Measurements from ENCODE around the gene TMPRSS13. TPM values are rescaled to one million over a fixed set of nuclear protein-coding genes. Genes with fewer than 3 reads are reported as not detected.

Gene TMPRSS13
- polyA plus RNA-seq, 1 donor from 2014 or later = 0.35 TPM

DNA sequence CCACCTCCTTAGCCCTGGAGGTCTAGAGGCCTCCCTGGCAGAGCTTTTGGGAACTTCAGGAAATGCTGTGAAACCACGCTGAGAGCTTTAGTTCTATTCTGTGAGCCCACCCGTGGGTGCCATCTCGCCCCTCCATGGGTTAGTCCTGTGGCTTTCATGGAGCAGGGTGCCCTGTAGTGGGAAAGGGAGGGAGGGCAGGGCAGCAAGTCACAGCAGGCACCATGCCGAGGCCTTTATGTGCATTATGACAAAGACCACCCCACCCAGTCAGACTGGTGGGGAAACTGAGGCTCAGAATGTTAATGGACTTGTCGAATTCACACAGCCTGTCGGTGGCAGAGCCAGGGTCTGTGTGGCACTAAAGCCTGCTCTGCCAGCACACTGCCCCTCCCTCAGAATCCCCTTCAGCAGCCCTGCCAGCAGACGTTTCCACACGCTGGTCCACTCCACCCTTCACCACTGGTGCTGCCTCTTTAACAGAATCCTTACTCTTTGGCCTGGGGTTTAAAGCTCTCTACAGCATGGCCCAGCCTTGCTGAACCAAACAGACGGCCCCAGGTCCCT is 13.4 kb downstream of the TMPRSS13 start:
- Mint-ChIP-seq H3K36me3 (no peaks in the 10 kb centered on the region), H3K27me3 (peaks cover 2% of the 10 kb centered on the region), H3K27ac (no peak overlapping the region), H3K4me1 (peaks cover 5 to 7% (median 7%) of the 10 kb centered on the region in 3 donors), H3K9me3 (no peaks in the 10 kb centered on the region), H3K4me3 (no peak overlapping the region)

DNA sequence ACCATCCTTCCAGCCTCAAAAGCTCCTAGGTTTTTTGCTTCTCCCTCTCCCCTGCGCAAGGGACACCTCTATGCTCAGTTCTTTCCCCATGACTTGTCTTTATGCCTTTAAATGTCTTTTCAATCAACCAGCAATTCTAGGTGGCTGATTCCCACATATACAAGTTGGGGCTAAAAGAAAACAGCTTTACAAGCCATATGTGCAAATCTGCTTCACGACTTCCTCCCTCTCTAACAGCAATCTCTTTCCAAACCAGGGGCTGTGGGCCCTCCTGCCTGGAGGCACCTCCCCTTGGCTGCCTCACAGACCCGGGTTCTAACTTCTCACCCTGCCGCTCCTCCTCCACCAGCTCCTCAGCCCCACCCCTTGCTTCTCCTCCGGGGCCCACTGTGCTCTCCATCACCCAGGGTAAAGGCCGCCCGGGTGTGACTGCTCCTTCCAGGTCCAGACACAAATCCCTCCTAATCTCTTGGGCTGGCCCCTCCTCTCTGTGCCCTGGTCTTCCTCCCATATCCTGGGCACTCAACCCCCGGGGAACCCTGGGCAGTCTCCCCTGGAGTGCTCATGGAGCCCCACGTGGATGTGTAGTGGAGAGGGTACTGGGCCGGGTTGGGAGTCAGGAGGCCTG is 14.1 kb downstream of the TMPRSS13 start:
- Mint-ChIP-seq H3K27me3 (peaks cover 2% of the 10 kb centered on the region), H3K4me1 (peaks cover 5 to 7% (median 7%) of the 10 kb centered on the region in 3 donors), H3K9me3 (no peaks in the 10 kb centered on the region), H3K4me3 (no peak overlapping the region), H3K27ac (no peak overlapping the region), H3K36me3 (no peaks in the 10 kb centered on the region)

DNA sequence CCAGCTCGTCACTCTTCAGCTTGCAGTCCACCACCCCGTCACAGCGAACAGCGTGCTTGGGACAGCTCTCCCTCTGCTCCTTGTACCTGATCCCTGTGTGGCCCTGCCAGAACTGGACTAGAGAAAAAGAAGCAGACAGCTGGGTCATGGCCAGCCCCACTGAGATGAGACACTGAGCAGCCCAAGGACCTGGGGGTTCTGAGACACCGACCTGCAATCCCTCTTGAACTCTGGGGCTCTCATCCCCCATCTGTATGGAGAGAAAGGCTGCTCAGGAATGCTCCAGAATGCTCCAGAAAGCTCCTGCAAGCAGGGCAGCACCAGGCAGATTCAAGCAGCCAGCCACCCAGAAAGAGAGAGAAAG is 14.8 kb downstream of the TMPRSS13 start:
- Mint-ChIP-seq H3K4me1 (peaks cover 2 to 3% (median 3%) of the 10 kb centered on the region in 3 donors), H3K36me3 (no peaks in the 10 kb centered on the region), H3K9me3 (no peaks in the 10 kb centered on the region), H3K27me3 (peaks cover 2% of the 10 kb centered on the region), H3K27ac (no peak overlapping the region), H3K4me3 (no peak overlapping the region)

DNA sequence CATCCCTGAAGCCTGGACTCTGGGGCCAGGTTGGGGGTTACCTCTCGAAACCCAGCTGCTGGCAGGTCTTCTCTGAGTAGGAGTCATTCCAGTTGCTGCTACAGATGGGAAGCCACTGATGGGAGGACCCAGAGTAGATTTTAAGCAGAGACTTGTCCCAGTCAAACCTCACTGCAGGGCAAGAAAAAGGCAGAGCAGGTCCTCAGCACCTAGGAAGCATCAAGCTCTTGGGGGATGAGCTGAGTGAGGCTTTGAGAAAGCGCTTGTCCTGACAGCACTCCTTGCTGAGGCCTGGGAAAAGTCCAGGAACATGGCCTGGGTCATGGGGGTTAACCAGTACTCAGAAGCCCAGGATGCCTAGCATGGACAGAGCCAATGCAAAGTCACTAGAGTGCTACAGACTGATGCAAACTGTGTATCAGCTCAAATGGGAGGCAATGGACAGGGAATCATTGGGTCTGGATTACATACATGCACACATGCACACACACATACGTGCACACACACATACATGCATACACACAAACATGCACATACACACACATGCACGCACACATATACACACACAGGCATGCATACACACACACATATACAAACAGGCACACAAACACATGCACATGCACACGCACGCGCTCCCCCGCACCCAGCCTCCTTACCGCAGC is 15.3 kb downstream of the TMPRSS13 start:
- H3K4me1 Mint-ChIP-seq = peaks cover 0 to 2% (median 0%) of the 10 kb centered on the region in 3 donors
- peaks cover 2% of the 10 kb centered on the region for H3K27me3 Mint-ChIP-seq
- no peak overlapping the region for H3K27ac Mint-ChIP-seq
- no peaks in the 10 kb centered on the region for H3K9me3 Mint-ChIP-seq
- H3K36me3 Mint-ChIP-seq = no peaks in the 10 kb centered on the region
- H3K4me3 Mint-ChIP-seq = no peak overlapping the region

DNA sequence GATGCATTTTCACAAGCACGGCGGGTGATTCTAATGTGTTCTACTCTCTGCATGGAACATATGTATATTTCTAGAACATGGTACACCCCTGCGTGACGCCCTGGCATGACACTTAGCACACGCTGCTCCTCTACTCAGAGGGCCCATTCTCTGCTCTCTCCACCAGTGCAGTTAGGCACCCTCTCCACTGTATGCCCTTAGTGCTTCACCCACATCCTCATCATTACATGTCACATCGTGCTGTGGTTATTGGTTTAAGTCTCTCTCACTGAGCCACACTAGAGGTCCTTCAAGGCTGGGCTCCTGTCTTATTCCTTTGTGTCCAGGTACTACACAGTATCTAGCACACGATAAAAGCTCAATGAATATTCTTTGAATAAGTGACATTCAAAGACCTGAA is 16.7 kb downstream of the TMPRSS13 start:
- no peaks in the 10 kb centered on the region for H3K36me3 Mint-ChIP-seq
- no peak overlapping the region for H3K27ac Mint-ChIP-seq
- peaks cover 0 to 2% (median 0%) of the 10 kb centered on the region in 3 donors for H3K4me1 Mint-ChIP-seq
- no peak overlapping the region for H3K4me3 Mint-ChIP-seq
- no peaks in the 10 kb centered on the region for H3K9me3 Mint-ChIP-seq
- H3K27me3 Mint-ChIP-seq = peaks cover 2% of the 10 kb centered on the region

DNA sequence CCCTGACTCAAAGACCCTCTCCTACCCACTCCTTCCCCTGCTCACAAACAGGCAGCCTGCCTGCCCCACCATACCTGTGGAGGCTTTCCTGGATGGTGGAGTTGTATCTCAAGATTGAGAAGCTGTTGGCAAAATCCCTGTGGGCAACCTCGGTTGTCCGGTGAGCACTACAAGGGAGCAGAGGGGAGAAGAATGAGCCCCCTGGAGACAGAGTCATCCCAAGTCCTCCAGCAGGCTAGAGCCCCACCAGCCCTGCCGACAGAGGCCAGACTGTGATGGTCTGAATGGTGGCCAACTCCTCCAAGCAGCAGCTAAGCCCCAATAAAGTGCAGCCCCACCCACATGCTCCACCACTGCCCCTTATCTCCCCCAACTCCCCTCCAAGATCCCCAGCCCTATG is 17.5 kb downstream of the TMPRSS13 start:
- H3K27me3 Mint-ChIP-seq = peaks cover 2% of the 10 kb centered on the region
- no peaks in the 10 kb centered on the region for H3K36me3 Mint-ChIP-seq
- no peak overlapping the region for H3K27ac Mint-ChIP-seq
- H3K4me3 Mint-ChIP-seq = no peak overlapping the region
- H3K4me1 Mint-ChIP-seq = peaks cover 0 to 2% (median 0%) of the 10 kb centered on the region in 3 donors
- no peaks in the 10 kb centered on the region for H3K9me3 Mint-ChIP-seq

DNA sequence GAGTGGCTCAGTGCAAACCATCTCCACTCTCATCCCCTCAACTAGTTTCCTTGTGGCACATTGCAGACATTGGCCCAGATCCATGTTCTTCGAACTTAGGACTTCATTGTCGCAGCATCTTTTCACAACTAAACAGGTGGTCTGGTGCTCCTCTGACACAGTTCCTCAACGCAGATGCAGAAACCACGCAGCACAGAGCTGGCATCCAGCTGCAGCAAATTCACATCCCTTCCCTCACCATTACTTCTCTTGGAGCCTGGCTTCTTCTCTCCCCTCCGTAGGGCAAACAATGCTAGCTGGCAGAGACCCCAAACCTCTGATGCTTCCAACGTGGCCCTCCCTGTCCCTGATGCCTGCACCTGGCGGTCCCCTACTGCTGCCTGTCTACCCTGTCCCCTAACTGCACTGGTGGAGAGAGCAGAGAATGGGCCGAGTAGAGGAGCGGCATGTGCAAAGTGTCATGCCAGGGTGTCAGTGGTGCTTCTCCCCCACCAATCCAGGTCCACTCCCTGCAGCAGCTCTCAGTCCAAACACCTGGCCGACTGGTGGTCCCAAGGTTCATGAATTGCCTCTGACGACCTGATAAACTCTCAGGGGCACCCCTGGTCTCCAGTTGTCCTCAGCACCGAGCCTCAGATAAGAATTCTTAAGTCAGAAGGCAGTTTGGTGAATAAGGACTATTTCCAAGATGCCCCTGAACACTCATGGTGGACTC is 18.1 kb downstream of the TMPRSS13 start:
- Mint-ChIP-seq H3K4me1 (peaks cover 0 to 2% (median 0%) of the 10 kb centered on the region in 3 donors), H3K27me3 (peaks cover under 1% of the 10 kb centered on the region), H3K9me3 (no peaks in the 10 kb centered on the region), H3K36me3 (no peaks in the 10 kb centered on the region), H3K4me3 (no peak overlapping the region), H3K27ac (peak overlapping the region in 1 of 3 donors; percentile 56)

DNA sequence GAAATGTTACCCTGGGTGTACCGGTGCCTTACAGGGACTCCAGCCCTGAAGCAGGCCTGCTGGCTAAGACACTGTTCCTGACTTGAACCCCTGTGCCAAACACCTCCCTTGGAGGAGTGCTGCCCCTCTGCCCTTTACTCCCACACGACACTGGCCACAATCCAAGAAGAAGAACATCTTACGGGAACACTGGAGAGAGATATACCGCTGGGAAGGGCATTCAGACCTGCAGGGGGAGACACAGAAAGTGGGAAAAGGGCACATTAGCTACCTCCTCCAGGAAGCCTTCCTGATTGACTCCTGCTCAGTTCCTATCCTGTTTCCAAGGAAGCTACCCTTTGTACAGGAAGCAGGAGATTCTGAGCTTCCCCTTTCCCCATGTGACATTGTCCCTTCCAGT is 18.7 kb downstream of the TMPRSS13 start:
- Mint-ChIP-seq H3K36me3 (no peaks in the 10 kb centered on the region), H3K9me3 (no peaks in the 10 kb centered on the region), H3K4me1 (peaks cover 0 to 2% (median 0%) of the 10 kb centered on the region in 3 donors), H3K4me3 (no peak overlapping the region), H3K27ac (peak overlapping the region in 1 of 3 donors; percentile 56), H3K27me3 (no peaks in the 10 kb centered on the region)

DNA sequence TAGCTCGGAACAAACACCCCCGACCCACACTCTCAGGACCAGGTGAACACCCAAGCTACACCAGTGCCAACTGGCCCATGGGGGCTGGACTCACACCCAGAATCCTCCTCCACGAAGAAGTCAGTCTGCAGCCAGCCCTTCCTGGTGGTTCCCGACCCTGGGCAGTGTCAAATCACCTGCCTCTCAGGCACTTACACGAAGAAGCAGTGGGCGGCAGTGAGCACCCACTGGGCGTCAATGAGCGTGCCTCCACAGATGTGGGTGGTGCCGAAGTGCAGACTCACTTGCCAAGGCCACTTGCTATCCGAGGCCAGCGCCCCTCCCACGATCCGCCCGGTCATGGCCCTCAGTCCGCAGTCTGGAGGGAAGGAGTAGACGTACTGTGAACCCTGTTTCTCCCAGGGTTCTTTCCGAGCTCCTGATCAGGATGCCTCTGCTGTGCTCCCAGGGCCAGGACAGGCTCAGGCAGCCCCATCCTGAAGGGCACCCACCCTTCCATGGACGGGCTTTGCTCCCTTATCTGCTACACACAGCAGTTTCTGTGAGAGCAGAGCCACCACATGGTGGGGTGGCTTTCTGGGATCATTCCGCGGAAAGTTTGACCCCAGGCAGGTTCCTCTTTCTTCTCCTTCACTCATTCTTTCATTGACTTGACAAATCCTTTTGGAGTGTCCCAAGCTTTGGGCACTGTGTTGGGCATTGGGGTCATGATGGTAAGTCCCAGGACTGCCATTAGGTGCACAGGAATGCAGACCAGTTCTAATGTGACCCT is 19.4 kb downstream of the TMPRSS13 start:
- Mint-ChIP-seq H3K9me3 (no peaks in the 10 kb centered on the region), H3K27me3 (no peaks in the 10 kb centered on the region), H3K36me3 (no peaks in the 10 kb centered on the region), H3K27ac (no peak overlapping the region), H3K4me1 (peaks cover 0 to 2% (median 0%) of the 10 kb centered on the region in 3 donors), H3K4me3 (no peak overlapping the region)

DNA sequence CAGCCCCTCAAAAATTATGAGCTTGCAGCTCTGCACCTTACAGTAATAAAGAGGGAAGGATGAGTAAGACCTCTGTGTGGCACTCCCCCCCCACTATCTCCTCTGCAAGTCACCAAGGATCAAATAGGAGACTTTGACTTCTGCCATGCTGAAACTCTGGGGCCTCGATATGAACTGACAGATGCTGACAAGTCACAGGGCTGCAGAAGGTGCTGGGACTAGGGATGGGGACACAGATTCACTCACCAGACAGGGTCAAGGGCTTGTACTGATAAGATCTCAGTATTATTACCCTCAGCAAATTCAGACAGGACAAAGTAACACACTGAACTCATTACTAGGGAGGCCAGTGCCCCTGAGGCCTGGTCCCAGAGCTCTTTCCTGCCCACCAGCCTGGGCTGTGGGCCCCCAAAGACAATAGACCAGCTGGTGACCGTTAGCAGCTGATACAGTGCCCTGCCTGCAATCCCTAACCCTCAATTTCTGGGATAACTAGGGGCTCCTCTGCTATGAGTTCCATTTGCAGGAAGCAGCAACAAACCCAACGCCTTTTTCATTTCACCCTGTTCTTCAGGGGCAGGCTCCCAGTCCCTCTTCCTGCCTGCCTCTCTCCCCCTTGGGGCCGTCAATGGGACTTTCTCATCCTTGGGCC is 20.1 kb downstream of the TMPRSS13 start:
- no peak overlapping the region for H3K4me3 Mint-ChIP-seq
- peaks cover 0 to 2% (median 0%) of the 10 kb centered on the region in 3 donors for H3K4me1 Mint-ChIP-seq
- no peaks in the 10 kb centered on the region for H3K36me3 Mint-ChIP-seq
- no peak overlapping the region for H3K27ac Mint-ChIP-seq
- no peaks in the 10 kb centered on the region for H3K27me3 Mint-ChIP-seq
- H3K9me3 Mint-ChIP-seq = no peaks in the 10 kb centered on the region

DNA sequence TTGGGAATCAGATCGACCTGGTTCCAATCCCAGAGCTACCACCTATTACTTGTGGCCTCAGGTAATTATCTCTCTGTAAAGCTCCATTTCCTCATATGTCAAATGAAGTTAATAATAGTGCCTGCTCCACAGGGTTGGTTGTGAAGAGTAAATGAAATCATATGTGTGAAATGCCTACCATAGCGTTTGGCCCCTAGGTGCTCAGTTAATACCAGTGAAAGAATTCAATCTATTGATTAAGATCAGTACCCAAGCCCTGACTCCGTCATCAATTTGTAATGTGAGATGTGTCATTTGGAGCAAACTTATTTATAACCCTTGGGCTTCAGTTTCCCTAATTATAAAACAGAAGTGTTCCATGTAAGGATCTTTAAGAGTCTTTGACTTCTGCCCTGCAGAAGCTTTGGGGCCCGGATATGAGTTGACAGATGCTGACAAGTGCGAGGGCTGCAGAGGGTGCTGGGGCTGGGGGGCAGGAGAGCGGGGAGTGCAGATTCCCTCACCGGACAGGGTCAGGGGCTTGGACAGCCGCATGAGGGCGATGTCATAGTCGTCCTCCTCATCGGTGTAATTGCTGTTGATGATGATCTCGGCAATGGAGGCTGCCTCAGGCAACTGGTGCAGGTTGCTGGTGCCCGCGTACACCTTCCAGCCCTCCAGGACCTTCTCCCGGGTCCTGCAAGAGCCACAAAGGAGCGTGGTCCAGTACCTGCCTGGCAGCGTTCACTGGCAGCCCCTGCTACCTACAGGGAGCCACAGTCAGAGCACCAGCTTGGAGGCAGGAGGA is 20.9 kb downstream of the TMPRSS13 start:
- no peak overlapping the region for H3K27ac Mint-ChIP-seq
- no peak overlapping the region for H3K4me3 Mint-ChIP-seq
- H3K36me3 Mint-ChIP-seq = no peaks in the 10 kb centered on the region
- no peaks in the 10 kb centered on the region for H3K9me3 Mint-ChIP-seq
- no peaks in the 10 kb centered on the region for H3K27me3 Mint-ChIP-seq
- H3K4me1 Mint-ChIP-seq = no peaks in the 10 kb centered on the region

DNA sequence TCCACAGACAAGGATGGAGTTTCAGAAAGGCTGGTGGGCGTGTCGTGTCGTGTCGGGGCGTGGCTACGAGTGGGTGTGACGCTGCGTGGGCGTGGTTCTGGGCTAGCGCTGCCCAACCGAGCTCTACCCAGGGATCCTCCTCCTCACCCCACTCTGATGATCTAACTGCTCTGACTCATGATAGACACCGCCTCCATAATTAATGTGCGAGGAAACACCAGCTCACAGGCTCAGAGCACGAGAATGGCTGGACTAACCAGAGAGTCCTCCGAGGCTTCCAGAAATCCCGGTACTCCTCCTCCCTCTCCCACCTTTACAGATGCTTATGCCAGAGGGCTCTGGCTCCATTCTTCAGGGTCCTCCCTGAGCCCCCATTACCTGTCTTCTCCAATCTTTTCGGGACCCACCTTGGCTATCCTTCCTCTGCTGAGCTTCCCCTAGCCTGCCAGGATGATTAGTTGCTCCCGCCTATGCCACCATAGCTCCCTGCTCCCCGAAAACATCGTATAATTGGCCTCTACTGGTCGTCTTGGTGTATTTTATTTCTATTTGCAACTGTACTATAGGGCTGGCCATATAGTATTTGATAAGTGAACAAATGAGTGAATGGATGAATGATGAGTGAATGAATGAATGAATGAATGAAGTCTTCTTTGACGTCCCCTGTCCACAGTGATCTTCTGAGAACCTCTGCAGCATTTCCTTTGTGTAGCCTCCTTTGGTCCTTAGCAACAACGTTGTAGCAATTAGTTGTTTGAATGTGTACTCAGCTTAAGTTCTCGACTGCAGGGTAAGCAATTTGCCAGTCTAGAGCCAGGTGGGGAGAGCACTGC is 21.7 kb downstream of the TMPRSS13 start:
- Mint-ChIP-seq H3K4me1 (no peaks in the 10 kb centered on the region), H3K36me3 (peaks cover 2% of the 10 kb centered on the region), H3K9me3 (no peaks in the 10 kb centered on the region), H3K27me3 (no peaks in the 10 kb centered on the region), H3K4me3 (no peak overlapping the region), H3K27ac (no peak overlapping the region)

DNA sequence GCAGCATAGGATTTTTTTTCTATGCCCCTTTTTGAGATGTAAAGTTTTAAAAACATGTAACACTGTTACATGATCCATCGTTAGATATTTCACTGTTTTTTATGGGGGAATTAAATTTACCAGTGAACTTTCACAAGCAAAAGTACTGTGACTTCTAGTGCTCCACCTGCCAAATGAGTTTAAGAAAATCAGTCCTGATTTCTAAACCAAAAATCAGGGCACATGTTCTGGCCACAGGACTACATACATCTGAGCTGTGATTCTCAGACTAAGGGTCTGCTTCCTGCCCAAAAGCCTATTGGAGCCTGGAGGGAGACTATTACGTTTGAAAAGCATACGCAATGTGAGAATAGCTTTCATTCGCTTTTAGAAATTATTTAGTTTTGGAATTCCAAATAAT is 22.5 kb downstream of the TMPRSS13 start:
- H3K27me3 Mint-ChIP-seq = no peaks in the 10 kb centered on the region
- no peaks in the 10 kb centered on the region for H3K9me3 Mint-ChIP-seq
- no peaks in the 10 kb centered on the region for H3K4me1 Mint-ChIP-seq
- peaks cover 2% of the 10 kb centered on the region for H3K36me3 Mint-ChIP-seq
- no peak overlapping the region for H3K4me3 Mint-ChIP-seq
- no peak overlapping the region for H3K27ac Mint-ChIP-seq
